NB4 (cell line): ENCODE measurements around the gene MAPK11.

Experiments used
- CTCF ChIP-seq: IDR thresholded peaks from one replicate; pipeline ENCODE4 v1.5.1; 2012; ENCODE audit warnings: low read depth, low read length
- MAX ChIP-seq: IDR thresholded peaks from 2 replicates; pipeline ENCODE4 v1.6.1; 2011; ENCODE audit warnings: low read depth, low read length
- MYC ChIP-seq: IDR thresholded peaks from 2 replicates; pipeline ENCODE4 v1.6.1; 2011; ENCODE audit warnings: low read depth, low read length
- POLR2A ChIP-seq: IDR thresholded peaks from 2 replicates; pipeline ENCODE4 v1.6.1; 2011; ENCODE audit warnings: mild to moderate bottlenecking; ENCODE audit not compliant: insufficient read length; ENCODE audit errors: extremely low read depth

DNA sequence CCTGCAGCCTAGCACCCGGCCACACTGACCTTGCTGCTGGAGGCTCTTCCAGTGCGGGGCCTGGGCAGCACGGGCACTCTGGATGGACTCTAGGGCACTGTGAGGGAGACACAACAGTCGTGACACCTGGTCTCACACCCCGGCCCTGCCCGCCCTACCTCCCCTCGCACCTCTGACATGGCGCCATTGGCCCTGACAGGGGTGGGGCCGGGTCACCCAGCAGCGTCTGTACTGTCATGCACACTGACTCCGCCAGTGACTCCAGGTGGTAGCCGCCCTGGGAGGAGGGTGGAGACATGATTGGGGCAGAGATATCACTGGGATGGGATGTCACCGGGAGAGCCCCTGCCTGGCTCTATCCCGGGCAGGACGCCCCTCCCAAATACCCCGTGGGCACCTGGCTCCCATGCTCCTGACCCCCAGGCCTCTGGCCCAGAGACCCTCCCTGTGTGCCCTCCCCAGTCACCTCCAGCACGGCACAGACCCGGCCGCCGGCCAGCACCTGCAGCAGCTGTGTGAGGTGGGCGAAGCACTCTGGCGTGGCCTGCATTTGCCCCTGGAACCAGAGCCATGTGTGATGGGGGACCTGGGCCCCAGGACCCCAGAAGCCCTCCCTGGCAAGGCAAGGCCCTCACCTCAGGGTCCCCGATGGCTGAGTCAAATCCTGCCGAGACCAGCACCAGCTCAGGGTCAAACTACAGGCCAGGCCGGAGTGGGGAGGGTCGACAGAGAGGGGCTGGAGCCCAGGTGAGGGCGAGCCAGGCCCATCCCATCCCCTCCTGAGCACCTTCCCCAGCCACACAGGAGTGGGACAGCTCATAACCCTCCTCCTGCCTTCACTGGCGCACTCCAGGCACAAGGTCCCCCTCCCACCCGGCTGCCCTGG is 21.7 kb downstream of the MAPK11 start:
- TF ChIP-seq CTCF = no peak
- TF ChIP-seq POLR2A = no peak
- no peak for TF ChIP-seq MYC
- no peak for TF ChIP-seq MAX
